Fibroblast of villous mesenchyme (primary cell): ENCODE measurements around the gene CTPS2. TPM values are rescaled to one million over a fixed set of nuclear protein-coding genes. Genes with fewer than 3 reads are reported as not detected.

Experiments
- DNase-seq: peaks from one replicate; pipeline ENCODE4 v3.0.0-alpha.2; 2010; ENCODE audit warnings: low read depth
- H3K4me3 ChIP-seq: 2 replicates; pipeline ENCODE4 v1.5.1; 2011; ENCODE audit warnings: low read depth, mild to moderate bottlenecking, low read length
- CTCF ChIP-seq: IDR thresholded peaks from 2 replicates; pipeline ENCODE4 v1.5.1; 2012; ENCODE audit warnings: low read depth, mild to moderate bottlenecking, low read length; ENCODE audit not compliant: insufficient read depth
- total RNA-seq: library from RNA; depleted of rRNA; stranded (reverse); fragments of >200 nt; gene quantifications from 2 replicates; pipeline ENCODE4 v1.2.3, GENCODE V29; 2012

Gene CTPS2
- total RNA-seq, 1 donor, result 9.1 TPM

- H3K4me3 ChIP-seq, result no peak overlapping the region
- no peak for TF ChIP-seq CTCF
- peak; percentile 62 for DNase-seq
Observed at GRCh38 chrX:16665089-16665488, 47.4 kb downstream of the CTPS2 start.

GRCh38 chrX:16664626-16665025 lies 47.8 kb downstream of the CTPS2 start:
- DNase-seq, result no peak
- no peak overlapping the region for H3K4me3 ChIP-seq
- peak; percentile 17 for TF ChIP-seq CTCF

- DNase-seq, result peak; percentile 37
- no peak for TF ChIP-seq CTCF
- H3K4me3 ChIP-seq, result no peak overlapping the region
Observed at GRCh38 chrX:16664074-16664473, 48.4 kb downstream of the CTPS2 start.

GRCh38 chrX:16662402-16662801 lies 50.1 kb downstream of the CTPS2 start:
- DNase-seq, result no peak
- no peak for TF ChIP-seq CTCF
- no peak overlapping the region for H3K4me3 ChIP-seq

GRCh38 chrX:16661495-16661894 lies 51.0 kb downstream of the CTPS2 start:
- no peak overlapping the region for H3K4me3 ChIP-seq
- TF ChIP-seq CTCF, result no peak
- DNase-seq, result no peak

- no peak overlapping the region for H3K4me3 ChIP-seq
- DNase-seq, result no peak
- no peak for TF ChIP-seq CTCF
Observed at GRCh38 chrX:16659321-16659720, 53.1 kb downstream of the CTPS2 start.

GRCh38 chrX:16658284-16658683 lies 54.2 kb downstream of the CTPS2 start:
- peak; percentile 25 for DNase-seq
- no peak for TF ChIP-seq CTCF
- no peak overlapping the region for H3K4me3 ChIP-seq
